Measurements from ENCODE around the gene MCTP1.

- TF ChIP-seq EP300 (IDR thresholded peaks at IDR 0.05; ENCODE audit: borderline replicate concordance in 1 of 2, control insufficient read depth in 1 of 2, low read depth in 2 of 2, low read length in 2 of 2) (peak; percentile 88 to 96), CTCF (IDR thresholded peaks at IDR 0.05 in 2 of 3, conservative IDR thresholded peaks at IDR 0.05 in 1 of 3; ENCODE audit: control insufficient read depth in 2 of 3, extremely low read depth in 1 of 3, insufficient read depth in 1 of 3, low read depth in 3 of 3, low read length in 3 of 3) (no peak), TAF1 (IDR thresholded peaks at IDR 0.05; ENCODE audit: borderline replicate concordance, low read depth, low read length) (no peak), RELB (IDR thresholded peaks at IDR 0.05; ENCODE audit: low read depth) (peak; percentile 96), SIX5 (IDR thresholded peaks at IDR 0.05; ENCODE audit: low read depth, low read length, severe bottlenecking) (no peak)
Measured at GRCh38 chr5:94745786-94746730, 538.8 kb downstream of the MCTP1 start.

Measured in GM12878 (cell line).